ENCODE measurements around the gene MFRP. TPM values are rescaled to one million over a fixed set of nuclear protein-coding genes. Genes with fewer than 3 reads are reported as not detected.

The MFRP gene
- polyA plus RNA-seq, 2 of the 4 experiments (the other 2 are of a cell fraction), result not detected

DNA sequence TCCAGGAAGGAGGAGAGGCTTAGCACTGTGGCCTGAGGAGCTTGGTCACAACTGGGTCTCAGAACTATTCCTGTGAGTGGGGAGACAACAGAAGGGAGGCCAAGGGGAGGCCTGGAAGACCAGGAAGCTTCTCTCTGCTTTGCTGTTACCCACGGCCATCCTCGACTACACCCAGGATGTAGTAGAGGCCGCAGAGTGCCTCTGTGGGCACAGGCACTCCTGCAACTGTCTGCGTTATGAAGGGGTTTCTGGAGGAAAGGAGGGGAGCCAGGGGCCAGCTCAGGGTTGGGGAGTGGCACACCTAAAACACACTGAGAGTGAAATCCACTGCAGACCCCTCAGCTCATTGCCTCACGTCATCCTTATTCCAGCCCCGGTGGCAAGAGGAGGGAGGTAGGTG is 3.8 kb upstream of the MFRP start:
- Histone ChIP-seq H3K4me2 (no peak overlapping the region), H3K4me3 (no peak overlapping the region), H3K9me3 (no peaks in the 10 kb centered on the region), H3K27ac (no peak overlapping the region), H3K4me1 (peaks cover 4% of the 10 kb centered on the region; the same call in 1 of the 3 replicates)
- ChIA-PET CTCF (interaction anchor here (1.1 to 2.7 kb wide), 7 partner anchors 10 to 32 kb away, joined by 3 to 12 read pairs (median 5); partner anchors contain the start of gene USP2), POLR2A (no interaction called here)
- TF ChIP-seq, protein P1, sequence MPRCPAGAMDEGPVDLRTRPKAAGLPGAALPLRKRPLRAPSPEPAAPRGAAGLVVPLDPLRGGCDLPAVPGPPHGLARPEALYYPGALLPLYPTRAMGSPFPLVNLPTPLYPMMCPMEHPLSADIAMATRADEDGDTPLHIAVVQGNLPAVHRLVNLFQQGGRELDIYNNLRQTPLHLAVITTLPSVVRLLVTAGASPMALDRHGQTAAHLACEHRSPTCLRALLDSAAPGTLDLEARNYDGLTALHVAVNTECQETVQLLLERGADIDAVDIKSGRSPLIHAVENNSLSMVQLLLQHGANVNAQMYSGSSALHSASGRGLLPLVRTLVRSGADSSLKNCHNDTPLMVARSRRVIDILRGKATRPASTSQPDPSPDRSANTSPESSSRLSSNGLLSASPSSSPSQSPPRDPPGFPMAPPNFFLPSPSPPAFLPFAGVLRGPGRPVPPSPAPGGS (IDR thresholded peaks at IDR 0.05), result no peak
- TF ChIP-seq, protein P2, sequence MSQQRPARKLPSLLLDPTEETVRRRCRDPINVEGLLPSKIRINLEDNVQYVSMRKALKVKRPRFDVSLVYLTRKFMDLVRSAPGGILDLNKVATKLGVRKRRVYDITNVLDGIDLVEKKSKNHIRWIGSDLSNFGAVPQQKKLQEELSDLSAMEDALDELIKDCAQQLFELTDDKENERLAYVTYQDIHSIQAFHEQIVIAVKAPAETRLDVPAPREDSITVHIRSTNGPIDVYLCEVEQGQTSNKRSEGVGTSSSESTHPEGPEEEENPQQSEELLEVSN (IDR thresholded peaks at IDR 0.05; ENCODE audit: borderline replicate concordance, low read depth), result no peak
- TF ChIP-seq CEBPB (IDR thresholded peaks at IDR 0.05), result no peak
- no peak for TF ChIP-seq HOXB13 (CRISPR knock-in tag; IDR thresholded peaks at IDR 0.05; ENCODE audit: low read depth)
- no peak for TF ChIP-seq RARB (CRISPR knock-in tag; IDR thresholded peaks at IDR 0.05)
- TF ChIP-seq JUN (IDR thresholded peaks at IDR 0.05), result no peak
- TF ChIP-seq, protein P3, sequence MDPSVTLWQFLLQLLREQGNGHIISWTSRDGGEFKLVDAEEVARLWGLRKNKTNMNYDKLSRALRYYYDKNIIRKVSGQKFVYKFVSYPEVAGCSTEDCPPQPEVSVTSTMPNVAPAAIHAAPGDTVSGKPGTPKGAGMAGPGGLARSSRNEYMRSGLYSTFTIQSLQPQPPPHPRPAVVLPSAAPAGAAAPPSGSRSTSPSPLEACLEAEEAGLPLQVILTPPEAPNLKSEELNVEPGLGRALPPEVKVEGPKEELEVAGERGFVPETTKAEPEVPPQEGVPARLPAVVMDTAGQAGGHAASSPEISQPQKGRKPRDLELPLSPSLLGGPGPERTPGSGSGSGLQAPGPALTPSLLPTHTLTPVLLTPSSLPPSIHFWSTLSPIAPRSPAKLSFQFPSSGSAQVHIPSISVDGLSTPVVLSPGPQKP (IDR thresholded peaks at IDR 0.05; ENCODE audit: low read depth, low read length), result no peak
- no peak for TF ChIP-seq PHF8 (IDR thresholded peaks at IDR 0.05; ENCODE audit: borderline replicate concordance, low read depth)
- no peak for TF ChIP-seq NFE2L2 (conservative IDR thresholded peaks at IDR 0.05; ENCODE audit: low read length)
- TF ChIP-seq, protein P4, sequence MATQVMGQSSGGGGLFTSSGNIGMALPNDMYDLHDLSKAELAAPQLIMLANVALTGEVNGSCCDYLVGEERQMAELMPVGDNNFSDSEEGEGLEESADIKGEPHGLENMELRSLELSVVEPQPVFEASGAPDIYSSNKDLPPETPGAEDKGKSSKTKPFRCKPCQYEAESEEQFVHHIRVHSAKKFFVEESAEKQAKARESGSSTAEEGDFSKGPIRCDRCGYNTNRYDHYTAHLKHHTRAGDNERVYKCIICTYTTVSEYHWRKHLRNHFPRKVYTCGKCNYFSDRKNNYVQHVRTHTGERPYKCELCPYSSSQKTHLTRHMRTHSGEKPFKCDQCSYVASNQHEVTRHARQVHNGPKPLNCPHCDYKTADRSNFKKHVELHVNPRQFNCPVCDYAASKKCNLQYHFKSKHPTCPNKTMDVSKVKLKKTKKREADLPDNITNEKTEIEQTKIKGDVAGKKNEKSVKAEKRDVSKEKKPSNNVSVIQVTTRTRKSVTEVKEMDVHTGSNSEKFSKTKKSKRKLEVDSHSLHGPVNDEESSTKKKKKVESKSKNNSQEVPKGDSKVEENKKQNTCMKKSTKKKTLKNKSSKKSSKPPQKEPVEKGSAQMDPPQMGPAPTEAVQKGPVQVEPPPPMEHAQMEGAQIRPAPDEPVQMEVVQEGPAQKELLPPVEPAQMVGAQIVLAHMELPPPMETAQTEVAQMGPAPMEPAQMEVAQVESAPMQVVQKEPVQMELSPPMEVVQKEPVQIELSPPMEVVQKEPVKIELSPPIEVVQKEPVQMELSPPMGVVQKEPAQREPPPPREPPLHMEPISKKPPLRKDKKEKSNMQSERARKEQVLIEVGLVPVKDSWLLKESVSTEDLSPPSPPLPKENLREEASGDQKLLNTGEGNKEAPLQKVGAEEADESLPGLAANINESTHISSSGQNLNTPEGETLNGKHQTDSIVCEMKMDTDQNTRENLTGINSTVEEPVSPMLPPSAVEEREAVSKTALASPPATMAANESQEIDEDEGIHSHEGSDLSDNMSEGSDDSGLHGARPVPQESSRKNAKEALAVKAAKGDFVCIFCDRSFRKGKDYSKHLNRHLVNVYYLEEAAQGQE (IDR thresholded peaks at IDR 0.05), result no peak
- no peak for TF ChIP-seq HEYL (CRISPR knock-in tag; IDR thresholded peaks at IDR 0.05)
- TF ChIP-seq MYC (IDR thresholded peaks at IDR 0.05; ENCODE audit: borderline replicate concordance, low read length), result no peak
- TF ChIP-seq, protein P5, sequence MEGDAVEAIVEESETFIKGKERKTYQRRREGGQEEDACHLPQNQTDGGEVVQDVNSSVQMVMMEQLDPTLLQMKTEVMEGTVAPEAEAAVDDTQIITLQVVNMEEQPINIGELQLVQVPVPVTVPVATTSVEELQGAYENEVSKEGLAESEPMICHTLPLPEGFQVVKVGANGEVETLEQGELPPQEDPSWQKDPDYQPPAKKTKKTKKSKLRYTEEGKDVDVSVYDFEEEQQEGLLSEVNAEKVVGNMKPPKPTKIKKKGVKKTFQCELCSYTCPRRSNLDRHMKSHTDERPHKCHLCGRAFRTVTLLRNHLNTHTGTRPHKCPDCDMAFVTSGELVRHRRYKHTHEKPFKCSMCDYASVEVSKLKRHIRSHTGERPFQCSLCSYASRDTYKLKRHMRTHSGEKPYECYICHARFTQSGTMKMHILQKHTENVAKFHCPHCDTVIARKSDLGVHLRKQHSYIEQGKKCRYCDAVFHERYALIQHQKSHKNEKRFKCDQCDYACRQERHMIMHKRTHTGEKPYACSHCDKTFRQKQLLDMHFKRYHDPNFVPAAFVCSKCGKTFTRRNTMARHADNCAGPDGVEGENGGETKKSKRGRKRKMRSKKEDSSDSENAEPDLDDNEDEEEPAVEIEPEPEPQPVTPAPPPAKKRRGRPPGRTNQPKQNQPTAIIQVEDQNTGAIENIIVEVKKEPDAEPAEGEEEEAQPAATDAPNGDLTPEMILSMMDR (IDR thresholded peaks at IDR 0.05), result no peak
- TF ChIP-seq ZC3H11A (IDR thresholded peaks at IDR 0.05), result no peak
- TF ChIP-seq HDAC2 (IDR thresholded peaks at IDR 0.05), result no peak
- no peak for TF ChIP-seq GATA3 (IDR thresholded peaks at IDR 0.05; ENCODE audit: borderline replicate concordance)
- no peak for TF ChIP-seq FOXS1 (CRISPR knock-in tag; IDR thresholded peaks at IDR 0.05)
- TF ChIP-seq, protein P6, sequence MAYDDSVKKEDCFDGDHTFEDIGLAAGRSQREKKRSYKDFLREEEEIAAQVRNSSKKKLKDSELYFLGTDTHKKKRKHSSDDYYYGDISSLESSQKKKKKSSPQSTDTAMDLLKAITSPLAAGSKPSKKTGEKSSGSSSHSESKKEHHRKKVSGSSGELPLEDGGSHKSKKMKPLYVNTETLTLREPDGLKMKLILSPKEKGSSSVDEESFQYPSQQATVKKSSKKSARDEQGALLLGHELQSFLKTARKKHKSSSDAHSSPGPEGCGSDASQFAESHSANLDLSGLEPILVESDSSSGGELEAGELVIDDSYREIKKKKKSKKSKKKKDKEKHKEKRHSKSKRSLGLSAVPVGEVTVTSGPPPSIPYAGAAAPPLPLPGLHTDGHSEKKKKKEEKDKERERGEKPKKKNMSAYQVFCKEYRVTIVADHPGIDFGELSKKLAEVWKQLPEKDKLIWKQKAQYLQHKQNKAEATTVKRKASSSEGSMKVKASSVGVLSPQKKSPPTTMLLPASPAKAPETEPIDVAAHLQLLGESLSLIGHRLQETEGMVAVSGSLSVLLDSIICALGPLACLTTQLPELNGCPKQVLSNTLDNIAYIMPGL (CRISPR knock-in tag; IDR thresholded peaks at IDR 0.05; ENCODE audit: borderline replicate concordance), result no peak
- no peak for TF ChIP-seq EHF (CRISPR knock-in tag; IDR thresholded peaks at IDR 0.05)
- TF ChIP-seq EHMT2 (IDR thresholded peaks at IDR 0.05; ENCODE audit: low read depth), result no peak
- no peak for DNase-seq (ENCODE audit: low read depth in 1 of 2, low spot score in 1 of 2)
- no peak for FAIRE-seq
- 64% methylated on average over 6 of the region's 6 CpGs for WGBS (ENCODE audit: missing lambda C conversion rate)
- ATAC-seq, result no peak

All from A549 (cell line).